Esophagus muscularis mucosa (tissue), 4 donors: ENCODE data around the gene IL6.
"Not testable (repeated sequence)": the region's sequence is repeated elsewhere in the genome, so short reads cannot be mapped to it uniquely, and the experiment has no call there.

ENCODE experiments used
- EP300 ChIP-seq: sonication (generic); formaldehyde crosslinking; IDR thresholded peaks from one replicate; pipeline ENCODE4 v1.6.1; 2017; ENCODE audit warnings: antibody characterized with exemption
- POLR2A ChIP-seq: fragments of 450-650 bp; IDR thresholded peaks from one replicate; pipeline ENCODE4 v1.6.1; 2017; ENCODE audit warnings: antibody characterized with exemption, moderate library complexity, mild to moderate bottlenecking, low read depth
- POLR2AphosphoS5 ChIP-seq, 2 donors: sonication (generic); formaldehyde crosslinking; IDR thresholded peaks; one replicate each; pipeline ENCODE4 v1.6.1; 2017; ENCODE audit warnings: antibody characterized with exemption in 2 of 2
- TF ChIP-seq, protein P1 (sequence below), 3 experiments: fragments of 200-600 bp in 2 of 3; fragments of 450-650 bp in 1 of 3; sonication (generic) in 2 of 3; IDR thresholded peaks; one replicate each; pipeline ENCODE4 v1.5.1; 2017 to 2019; ENCODE audit warnings: antibody characterized with exemption in 3 of 3, mild to moderate bottlenecking in 2 of 3, moderate library complexity in 1 of 3

DNA sequence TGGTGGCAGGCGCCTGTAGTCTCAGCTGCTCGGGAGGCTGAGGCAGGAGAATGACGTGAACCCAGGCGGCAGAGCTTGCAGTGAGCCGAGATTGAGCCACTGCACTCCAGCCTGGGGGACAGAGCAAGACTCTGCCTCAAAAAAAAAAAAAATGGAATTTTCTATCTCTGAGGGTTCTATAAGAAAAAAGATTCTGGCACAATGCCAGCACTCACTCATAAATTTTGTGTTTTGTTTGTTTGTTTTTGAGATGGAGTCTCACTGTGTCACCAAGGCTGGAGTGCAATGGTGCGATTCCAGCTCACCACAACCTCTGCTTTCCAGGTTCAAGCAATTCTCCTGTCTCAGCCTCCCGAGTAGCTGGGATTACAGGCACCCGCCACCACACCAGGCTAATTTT lies 38.1 kb upstream of the IL6 start:
- not testable (repeated sequence) for TF ChIP-seq POLR2A; EP300; POLR2AphosphoS5 (IDR thresholded peaks at IDR 0.05)
- TF ChIP-seq, protein P1, sequence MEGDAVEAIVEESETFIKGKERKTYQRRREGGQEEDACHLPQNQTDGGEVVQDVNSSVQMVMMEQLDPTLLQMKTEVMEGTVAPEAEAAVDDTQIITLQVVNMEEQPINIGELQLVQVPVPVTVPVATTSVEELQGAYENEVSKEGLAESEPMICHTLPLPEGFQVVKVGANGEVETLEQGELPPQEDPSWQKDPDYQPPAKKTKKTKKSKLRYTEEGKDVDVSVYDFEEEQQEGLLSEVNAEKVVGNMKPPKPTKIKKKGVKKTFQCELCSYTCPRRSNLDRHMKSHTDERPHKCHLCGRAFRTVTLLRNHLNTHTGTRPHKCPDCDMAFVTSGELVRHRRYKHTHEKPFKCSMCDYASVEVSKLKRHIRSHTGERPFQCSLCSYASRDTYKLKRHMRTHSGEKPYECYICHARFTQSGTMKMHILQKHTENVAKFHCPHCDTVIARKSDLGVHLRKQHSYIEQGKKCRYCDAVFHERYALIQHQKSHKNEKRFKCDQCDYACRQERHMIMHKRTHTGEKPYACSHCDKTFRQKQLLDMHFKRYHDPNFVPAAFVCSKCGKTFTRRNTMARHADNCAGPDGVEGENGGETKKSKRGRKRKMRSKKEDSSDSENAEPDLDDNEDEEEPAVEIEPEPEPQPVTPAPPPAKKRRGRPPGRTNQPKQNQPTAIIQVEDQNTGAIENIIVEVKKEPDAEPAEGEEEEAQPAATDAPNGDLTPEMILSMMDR (IDR thresholded peaks at IDR 0.05), result not testable (repeated sequence)
